Amygdala (tissue), 56 donors: ENCODE results near the gene ZNF565.
"Not testable (repeated sequence)": the region's sequence is repeated elsewhere in the genome, so short reads cannot be mapped to it uniquely, and the experiment has no call there.

Experiments used
- DNase-seq, 56 donors: peaks; one replicate each; lab custom pipeline; 2025; lab: John Stamatoyannopoulos, UW

Gene ZNF565

DNA sequence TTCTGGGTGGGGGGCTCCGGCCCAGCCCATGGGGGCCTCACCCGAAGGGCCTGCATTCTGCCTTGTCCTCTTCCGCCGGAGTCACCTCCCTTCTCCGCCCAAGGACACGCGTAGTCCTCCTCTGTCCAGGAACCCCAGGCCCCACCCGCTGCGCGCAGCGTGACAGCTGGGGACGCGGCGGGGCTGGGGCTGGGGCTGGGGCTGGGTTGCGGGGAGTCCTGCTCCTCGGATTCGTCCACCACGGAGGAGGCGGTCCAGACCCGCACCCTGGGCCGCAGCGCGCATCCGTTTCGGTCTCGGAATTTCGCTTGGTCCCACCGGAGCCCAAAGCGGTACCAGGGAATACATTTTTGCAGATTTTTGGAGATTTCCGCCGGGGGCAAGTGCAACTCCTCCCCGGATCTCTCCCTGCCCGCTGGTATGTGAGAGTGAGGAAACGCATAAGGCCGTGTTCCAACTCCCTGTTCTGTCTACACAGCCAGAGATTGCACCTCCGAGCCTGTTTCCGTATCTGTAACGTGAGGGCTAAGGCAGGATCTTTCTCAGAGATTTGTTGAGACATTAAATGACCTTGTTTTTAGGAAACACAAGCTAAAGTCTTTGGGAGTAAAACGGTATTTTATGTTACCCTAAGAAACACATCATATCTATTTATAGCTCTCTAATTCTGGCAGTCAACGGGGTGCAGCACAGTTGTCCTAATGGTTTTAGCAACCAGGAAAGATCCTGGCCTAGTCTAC is 61.9 kb downstream of the ZNF565 start, which contains the start of gene COX7A1:
Gene COX7A1, minus strand, starts transcription at position 96 of the 740 bp plus-strand sequence. Its CDS starts 40 bp downstream, at position 56.
- peak in 8 of 56 donors; percentile 11 to 35 (median 24) for DNase-seq

DNA sequence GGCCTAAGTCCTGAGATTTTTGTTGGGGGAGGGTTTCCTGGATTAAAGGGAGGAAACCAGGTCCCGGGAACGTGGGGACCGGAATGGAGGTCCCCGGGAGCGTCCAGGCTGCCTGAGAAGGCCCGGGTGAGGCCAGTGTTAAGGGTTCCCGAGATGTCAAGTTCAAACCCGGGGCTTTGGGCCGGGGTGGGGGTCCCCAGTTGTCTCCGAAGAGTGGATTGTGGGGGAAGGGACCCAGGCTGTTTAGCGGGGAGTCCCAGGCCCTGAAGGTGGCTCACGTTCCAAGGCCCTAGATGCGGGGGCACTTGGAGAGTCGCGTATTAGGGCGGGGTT is 62.5 kb downstream of the ZNF565 start:
- no peak for DNase-seq

DNA sequence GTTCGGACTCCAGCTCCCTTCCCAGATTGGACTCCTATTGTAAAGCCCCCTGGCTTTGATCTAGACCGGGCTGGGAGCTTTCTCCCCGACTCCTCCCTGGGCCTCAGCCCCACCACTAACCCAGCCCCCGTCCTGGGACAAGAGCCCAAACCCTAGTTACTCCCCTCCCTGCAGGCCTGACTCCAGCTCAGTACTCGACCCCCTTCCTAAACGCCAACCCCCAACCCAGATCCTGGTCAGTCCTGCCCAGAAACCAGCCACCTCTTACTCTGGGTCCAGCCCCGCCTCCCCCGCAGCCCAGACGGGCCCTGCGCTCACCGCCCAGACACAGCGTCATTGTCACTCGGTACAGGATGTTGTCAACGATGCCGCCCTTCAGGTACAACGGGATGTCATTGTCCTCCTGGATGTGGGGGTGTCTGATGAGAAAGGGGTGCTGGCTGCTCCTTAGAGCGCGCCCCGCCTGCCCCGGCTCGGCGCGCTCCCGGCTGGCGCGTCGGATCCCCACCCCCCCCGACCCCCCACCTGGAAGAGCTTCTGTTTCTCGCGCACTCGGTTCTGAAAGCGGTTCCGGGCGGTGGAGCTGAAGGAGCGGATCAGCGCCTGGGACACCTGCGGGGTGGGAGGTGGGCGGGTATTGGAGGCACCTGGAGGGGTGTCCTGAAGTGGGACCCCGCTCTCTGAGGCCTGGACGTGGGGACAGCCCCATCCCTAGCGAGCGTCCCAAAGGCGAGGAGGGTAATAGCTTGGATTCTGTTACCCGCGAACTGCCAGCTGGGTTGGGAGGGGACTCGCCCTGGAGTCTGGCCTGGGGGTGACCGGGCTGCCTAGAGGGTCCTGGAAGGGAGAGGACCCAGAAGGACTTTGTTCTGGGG is 63.1 kb downstream of the ZNF565 start:
- DNase-seq = peak in 1 of 56 donors; percentile 12

DNA sequence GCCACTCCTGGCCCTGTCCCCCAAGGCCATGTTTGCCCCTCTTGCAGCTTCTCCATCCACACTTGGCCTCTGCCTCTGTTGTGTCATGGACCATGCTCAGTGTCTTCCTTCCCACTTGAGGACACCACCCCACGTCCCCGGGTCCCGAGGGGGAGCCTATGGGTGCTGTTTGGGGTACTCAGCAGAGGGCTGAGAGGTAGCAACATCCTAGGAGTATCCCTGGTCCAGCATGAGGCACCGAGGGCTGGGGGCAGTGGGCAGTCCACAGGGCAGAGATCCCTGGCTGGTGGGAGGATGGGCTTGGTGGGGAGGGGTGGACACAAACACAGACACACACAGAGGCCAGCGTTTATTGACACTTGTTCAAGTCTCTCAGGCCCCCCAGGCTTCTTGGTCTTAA is 63.9 kb downstream of the ZNF565 start:
- no peak for DNase-seq

DNA sequence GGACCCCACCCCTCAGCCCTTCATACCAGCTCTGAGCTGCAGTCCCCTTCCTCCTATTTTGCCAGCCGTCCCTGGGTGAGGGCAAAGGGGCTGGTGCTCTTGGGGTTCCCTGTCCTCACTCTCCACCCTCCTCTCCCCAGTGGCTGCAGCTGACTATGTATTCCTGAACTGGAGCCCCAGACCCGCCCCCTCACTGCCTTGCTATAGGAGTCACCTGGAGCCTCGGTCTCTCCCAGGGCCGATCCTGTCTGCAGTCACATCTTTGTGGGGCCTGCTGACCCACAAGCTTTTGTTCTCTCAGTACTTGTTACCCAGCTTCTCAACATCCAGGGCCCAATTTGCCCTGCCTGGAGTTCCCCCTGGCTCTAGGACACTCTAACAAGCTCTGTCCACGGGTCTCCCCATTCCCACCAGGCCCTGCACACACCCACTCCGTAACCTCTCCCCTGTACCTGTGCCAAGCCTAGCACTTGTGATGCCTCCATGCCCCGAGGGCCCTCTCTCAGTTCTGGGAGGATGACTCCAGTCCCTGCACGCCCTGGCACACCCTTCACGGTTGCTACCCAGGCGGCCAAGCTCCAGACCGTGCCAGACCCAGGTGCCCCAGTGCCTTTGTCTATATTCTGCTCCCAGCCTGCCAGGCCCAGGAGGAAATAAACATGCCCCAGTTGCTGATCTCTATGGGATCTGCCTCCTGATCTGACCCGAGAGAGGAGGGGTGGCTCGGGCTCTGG is 64.6 kb downstream of the ZNF565 start:
- no peak for DNase-seq

DNA sequence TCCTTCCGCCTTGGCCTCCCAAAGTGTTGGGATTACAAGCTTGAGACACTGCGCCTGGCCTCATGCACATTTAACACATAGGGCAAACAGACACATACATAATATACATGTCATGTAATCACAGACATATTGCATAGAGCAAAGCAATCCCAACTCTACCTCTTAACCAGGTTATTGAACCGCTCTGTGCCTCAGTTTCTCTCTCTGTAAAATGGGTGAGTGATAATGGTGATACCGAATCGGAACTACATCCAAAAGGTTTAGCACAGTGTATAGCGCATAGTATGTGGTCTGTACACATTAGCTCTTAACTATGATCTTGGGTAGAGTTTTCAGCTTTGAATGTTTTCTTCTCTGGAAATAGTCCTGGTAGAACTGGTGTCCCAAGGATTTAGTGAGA is 69.8 kb downstream of the ZNF565 start:
- no peak for DNase-seq

DNA sequence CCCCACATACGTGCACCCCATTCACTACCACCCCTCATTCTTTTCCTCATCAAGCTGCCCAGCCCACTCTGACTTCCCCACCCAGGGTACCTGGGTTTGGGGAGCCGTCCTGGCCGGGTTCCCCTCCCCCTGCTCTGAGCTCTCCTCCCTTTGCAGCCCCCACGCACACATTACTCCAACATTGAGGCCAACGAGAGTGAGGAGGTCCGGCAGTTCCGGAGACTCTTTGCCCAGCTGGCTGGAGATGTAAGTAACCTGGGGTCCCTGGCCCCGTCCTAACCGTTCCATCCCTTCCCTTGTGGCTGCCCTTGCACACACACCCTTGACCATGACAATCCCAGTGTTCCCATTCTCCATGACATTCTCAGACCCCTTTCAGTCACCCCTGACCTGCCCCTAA is 72.0 kb downstream of the ZNF565 start:
- DNase-seq = no peak

DNA sequence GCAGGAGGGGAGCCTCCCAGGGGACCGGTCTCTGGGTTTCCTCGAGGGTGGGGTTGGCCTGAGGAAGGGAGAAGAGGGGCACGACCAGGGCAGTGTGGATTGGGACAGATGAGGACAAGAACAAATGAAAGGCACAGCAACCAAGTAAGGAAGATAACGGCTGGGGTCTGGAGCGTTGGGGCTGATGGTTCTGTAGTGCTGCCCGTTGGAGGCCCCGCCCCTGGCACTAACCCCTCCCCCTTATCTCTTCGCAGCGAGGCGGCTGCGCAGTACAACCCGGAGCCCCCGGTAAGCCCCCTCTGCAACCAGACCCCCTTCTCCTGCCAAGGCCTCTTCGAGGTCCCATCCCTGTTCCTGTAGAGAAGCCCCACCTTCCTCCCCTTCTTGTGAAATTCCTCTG is 72.4 kb downstream of the ZNF565 start:
- DNase-seq = no peak

DNA sequence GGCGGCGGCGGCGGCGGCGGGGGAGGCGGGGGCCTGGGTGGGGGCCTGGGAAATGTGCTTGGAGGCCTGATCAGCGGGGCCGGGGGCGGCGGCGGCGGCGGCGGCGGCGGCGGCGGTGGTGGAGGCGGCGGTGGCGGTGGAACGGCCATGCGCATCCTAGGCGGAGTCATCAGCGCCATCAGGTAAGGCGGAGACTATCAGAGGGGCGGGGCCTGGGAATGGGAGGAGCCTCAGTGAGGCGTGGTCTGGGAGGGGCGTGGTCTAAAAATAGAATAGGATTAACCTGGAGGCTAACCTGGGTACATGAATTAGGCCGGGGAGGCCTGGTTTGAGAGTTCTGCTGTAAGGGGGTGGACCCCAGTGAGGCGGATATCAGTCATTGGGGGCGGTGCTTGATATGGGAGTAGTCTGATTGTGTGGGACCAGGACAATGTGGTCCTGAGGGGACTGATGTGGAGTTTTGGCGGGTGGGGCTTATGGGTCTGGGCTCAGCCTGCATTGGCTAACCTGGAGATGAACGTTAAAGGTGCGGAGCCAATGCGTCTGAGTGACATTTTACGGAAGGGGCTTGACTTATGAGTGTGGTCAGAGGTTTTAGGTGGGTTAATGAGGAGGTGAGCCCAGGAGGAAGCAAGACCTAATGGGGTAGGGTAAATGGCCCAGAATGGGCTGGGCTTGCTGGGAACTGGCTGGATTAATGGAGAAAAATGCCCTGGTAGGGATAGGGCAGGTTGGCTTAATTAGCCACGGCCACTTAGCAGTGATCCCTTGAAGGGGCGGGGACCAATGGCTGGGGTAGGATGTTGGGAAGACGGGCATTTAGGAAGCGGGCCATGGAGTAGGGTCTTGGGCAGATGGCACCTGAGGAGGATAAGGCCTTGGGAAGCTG is 73.2 kb downstream of the ZNF565 start:
- peak in 51 of 56 donors; percentile 7 to 84 (median 50) for DNase-seq

DNA sequence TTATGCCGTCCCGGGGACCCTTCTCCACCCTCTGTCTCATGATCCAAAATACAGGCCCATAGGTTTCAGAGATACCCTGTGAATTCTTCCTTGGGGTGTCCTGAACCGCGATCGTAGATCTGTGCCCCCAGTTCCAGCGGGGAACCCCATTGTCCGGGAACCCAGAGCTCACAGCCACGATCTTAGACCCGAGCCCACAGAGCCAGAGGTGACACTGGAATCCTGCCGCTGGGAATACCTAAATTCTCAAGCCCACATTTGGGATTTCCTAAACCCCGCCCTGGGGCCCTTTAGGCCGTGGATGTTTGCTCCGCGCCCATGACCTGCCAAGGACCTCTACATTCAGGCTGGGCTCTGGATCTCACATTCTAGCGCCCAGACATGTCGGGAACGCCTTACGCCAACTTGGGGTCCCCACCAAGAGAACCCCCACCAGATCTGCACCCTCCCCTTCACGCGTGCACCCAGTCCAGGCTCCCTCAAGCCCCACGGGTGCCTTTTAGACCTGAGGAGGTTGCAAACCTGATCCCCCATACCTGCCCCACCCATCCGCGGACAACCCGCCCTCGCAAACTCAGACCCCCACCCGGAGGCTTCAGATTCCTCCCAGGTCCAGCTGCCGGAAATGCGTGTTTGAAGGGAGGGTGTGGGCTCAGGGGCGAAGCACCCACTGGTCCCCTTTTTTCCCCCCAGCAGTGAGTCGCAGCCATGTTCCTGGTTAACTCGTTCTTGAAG is 74.0 kb downstream of the ZNF565 start:
- DNase-seq = peak in 18 of 56 donors; percentile 29 to 71 (median 48)

DNA sequence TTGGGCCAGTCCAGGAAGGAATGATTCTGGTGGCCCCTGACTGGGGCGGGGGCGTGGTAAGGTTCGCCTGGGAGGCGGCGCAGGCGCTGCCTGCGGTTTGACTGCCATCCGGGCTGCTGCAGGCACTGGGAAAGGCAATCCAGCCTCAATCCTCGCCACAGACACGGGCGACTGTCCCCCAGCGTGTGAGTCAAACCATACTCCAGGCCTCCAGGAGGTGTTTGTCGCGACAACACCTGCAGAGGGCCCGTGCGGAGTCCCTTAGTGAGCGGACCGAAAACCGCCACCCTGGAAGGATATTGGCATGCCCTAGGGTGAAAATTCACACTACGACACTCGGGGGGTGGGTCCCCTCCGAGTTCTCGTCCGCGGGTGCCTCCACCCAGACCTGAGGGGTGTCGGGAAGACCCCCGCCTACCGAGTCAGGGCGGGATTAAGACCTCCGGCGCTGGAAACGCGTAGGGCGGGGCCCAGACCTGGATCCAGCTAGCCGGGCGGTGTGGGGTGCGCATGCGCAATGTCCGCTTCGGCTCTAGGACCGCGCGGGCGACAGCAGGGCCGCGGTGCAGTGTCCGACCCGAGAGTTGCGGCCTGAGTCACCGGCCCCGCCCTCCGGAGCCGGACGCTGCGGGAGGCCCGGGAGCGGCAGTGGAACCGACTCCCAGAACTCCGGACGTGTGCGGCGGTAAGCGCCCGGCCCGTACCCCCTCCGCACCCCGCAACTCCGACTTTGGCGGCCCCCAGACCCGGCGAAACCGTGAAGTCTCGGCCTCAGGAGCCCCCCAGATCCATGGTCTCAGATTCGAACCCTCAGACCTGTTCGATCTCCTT is 74.8 kb downstream of the ZNF565 start, which contains the start of gene CAPNS1:
Gene CAPNS1, plus strand, starts transcription at position 594 of the 831 bp plus-strand sequence. CDS start 946 bp downstream, outside the sequence.
- peak; percentile 66 to 99 (median 91) for DNase-seq

DNA sequence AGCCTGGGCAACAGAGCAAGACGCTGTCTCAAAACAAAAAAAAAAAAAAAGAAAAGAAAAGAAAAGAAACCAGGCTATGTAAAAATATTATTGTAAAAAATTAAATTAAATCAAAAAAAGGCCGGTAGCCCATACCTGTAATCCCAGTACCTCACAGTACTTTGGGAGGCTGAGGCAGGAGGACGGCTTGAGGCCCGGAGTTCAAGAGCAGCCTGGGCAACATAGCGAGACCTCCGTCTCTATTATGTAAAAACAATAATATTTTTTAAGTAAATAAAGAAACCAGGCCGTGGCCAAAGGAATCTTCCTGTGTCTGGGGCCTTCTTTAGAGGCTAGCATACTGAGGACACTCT is 75.4 kb downstream of the ZNF565 start:
- DNase-seq = no peak

DNA sequence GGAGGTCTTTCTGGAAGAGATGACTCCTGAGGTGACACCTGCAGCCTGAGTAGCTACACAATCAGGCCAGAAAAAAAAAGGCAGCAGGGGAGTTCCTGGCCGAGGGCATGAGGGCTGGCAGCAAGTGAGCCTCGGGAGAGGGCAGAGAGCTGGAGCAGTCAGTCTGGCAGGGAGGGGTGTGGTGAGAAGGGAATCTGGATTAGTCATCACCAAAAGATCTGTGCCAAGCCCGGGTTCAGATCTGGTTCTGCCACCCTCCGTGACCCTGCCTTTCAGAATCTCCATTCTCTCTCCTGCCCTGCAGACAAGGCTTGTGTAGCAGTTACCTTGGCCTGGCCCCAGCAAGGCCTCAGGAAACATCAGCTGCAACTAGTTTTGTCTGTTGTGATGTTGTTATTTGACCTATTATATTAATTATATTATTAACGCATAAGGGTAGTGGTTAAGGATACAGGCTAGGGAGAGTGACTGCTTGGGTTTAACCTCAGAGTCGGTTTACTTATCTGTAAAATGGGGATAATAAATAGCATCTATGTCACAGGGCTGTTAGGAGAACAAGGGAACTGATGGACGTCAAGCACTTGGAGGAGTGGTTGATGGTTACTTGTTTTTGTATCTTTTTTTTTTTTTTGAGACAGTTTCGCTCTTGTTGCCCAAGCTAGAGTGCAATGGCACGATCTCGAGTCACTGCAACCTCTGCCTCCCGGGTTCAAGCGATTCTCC is 77.3 kb downstream of the ZNF565 start:
- peak in 3 of 56 donors; percentile 7 to 43 (median 19) for DNase-seq

DNA sequence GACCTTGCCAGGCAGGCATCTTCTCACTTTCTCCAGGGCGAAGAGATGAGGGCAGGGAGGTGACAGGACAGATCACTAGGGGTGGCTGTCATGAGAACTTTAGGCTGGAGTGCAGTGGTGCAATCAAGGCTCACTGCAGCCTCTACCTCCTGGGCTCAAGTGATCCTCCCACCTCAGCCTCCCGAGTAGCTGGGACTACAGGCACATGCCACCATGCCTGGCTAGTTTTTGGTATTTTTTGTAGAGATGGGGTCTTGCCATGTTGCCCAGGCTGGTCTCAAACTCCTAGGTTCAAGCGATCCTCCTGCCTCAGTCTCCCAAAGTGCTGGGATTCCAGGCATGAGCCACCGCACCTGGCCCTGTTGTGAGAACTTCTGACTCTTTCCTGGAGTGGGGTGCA is 79.6 kb downstream of the ZNF565 start:
- not testable (repeated sequence) for DNase-seq
